Keratinocyte (primary cell): ENCODE results near the gene PTPRN2. TPM values are rescaled to one million over a fixed set of nuclear protein-coding genes. Genes with fewer than 3 reads are reported as not detected.

ENCODE experiments used
- DNase-seq: peaks from one replicate; pipeline ENCODE4 v3.0.0-alpha.2; 2011; ENCODE audit warnings: low read depth, missing footprints, low spot score
- FAIRE-seq: peaks from 2 replicates; lab custom pipeline; 2011; peaks lifted over from hg19 to GRCh38; lab: Jason Lieb, UNC
- H2AFZ ChIP-seq: 2 replicates; pipeline ENCODE4 v1.6.0; 2012; ENCODE audit warnings: low read length, control low read depth, inconsistent platforms; ENCODE audit not compliant: control insufficient read depth
- H3K27ac ChIP-seq: 2 replicates; pipeline ENCODE4 v1.5.1; 2011; ENCODE audit warnings: low read length; ENCODE audit not compliant: control insufficient read depth, insufficient read depth
- H3K27me3 ChIP-seq: 3 replicates; pipeline ENCODE4 v1.6.0; 2011; ENCODE audit warnings: low read length; ENCODE audit not compliant: control insufficient read depth, insufficient read depth; ENCODE audit errors: extremely low read depth
- H3K36me3 ChIP-seq, 2 experiments: 2 replicates in 1 of 2; 3 replicates in 1 of 2; pipeline ENCODE4 v1.5.1; 2011; ENCODE audit warnings: low read length in 2 of 2, mild to moderate bottlenecking in 1 of 2; ENCODE audit not compliant: control insufficient read depth in 2 of 2, insufficient read depth in 2 of 2; ENCODE audit errors: extremely low read depth in 1 of 2
- H3K4me1 ChIP-seq: 3 replicates; pipeline ENCODE4 v1.5.1; 2011; ENCODE audit warnings: low read length; ENCODE audit not compliant: control insufficient read depth, insufficient read depth; ENCODE audit errors: extremely low read depth
- H3K4me2 ChIP-seq: 3 replicates; pipeline ENCODE4 v1.6.0; 2011; ENCODE audit warnings: low read depth, low read length; ENCODE audit not compliant: control insufficient read depth, insufficient read depth; ENCODE audit errors: extremely low read depth
- H3K4me3 ChIP-seq, 3 experiments: fragments of 200-600 bp in 1 of 3; sonication (generic) in 1 of 3; 2 replicates in 2 of 3; 3 replicates in 1 of 3; pipeline ENCODE4 v1.5.1; 2011 to 2016; ENCODE audit warnings: low read length in 3 of 3, mild to moderate bottlenecking in 3 of 3, control low read depth in 2 of 3, inconsistent platforms in 1 of 3, low read depth in 1 of 3, mixed read lengths in 1 of 3, mixed run types in 1 of 3, moderate library complexity in 1 of 3; ENCODE audit not compliant: control insufficient read depth in 2 of 3, insufficient read depth in 2 of 3; ENCODE audit errors: extremely low read depth in 1 of 3
- H3K79me2 ChIP-seq: 2 replicates; pipeline ENCODE4 v1.6.0; 2012; ENCODE audit warnings: low read length; ENCODE audit not compliant: control insufficient read depth, insufficient read depth
- H3K9ac ChIP-seq: 3 replicates; pipeline ENCODE4 v1.6.0; 2011; ENCODE audit warnings: low read length; ENCODE audit not compliant: control insufficient read depth, insufficient read depth; ENCODE audit errors: extremely low read depth
- H3K9me1 ChIP-seq: 3 replicates; pipeline ENCODE4 v1.6.0; 2011; ENCODE audit warnings: low read length; ENCODE audit not compliant: control insufficient read depth, insufficient read depth; ENCODE audit errors: extremely low read depth
- H3K9me3 ChIP-seq: 2 replicates; pipeline ENCODE4 v1.5.1; 2012; ENCODE audit warnings: low read depth, low read length; ENCODE audit not compliant: control insufficient read depth
- H4K20me1 ChIP-seq: 3 replicates; pipeline ENCODE4 v1.6.0; 2011; ENCODE audit warnings: low read length; ENCODE audit not compliant: control insufficient read depth, insufficient read depth; ENCODE audit errors: extremely low read depth
- CTCF ChIP-seq, 3 experiments: IDR thresholded peaks in 1 of 3; conservative IDR thresholded peaks in 1 of 3; optimal IDR thresholded peaks in 1 of 3; 2 replicates in 2 of 3; 3 replicates in 1 of 3; pipeline versions ENCODE3 to v1.5.1; 2011; ENCODE audit warnings: low read length in 3 of 3, mild to moderate bottlenecking in 3 of 3, moderate library complexity in 2 of 3, control low read depth in 1 of 3, inconsistent platforms in 1 of 3; ENCODE audit not compliant: insufficient read depth in 2 of 3; ENCODE audit errors: extremely low read depth in 1 of 3
- EZH2 ChIP-seq: IDR thresholded peaks from one replicate; pipeline ENCODE4 v1.6.1; 2012; ENCODE audit warnings: inconsistent platforms, mild to moderate bottlenecking, low read length, moderate library complexity
- dilution Hi-C: fragments of 300-500 bp; cut with MboI; formaldehyde crosslinking; loops from one replicate; pipeline ENCODE4 v1.7.0; 2020; ENCODE audit warnings: low sequenced_read_pairs; ENCODE audit not compliant: extremely low pct_ligation_motif_present
- polyA plus RNA-seq, 5 experiments: library from polyadenylated mRNA; depleted of rRNA in 3 of 5; stranded (reverse) in 3 of 5; stranded (forward) in 1 of 5; unstranded in 1 of 5; fragments of >200 nt; gene quantifications; 1 replicate in 1 of 5; 2 replicates in 3 of 5; 3 replicates in 1 of 5; pipeline versions ENCODE4 v1.2.1 to v1.2.3, GENCODE V29; 2011 to 2012; ENCODE audit warnings: missing spikeins in 2 of 5, low read depth in 1 of 5, low replicate concordance in 1 of 5

PTPRN2 gene
- polyA plus RNA-seq, 1 donor (not counting 4 experiments of a cell fraction or from before 2014, with no cell fraction given): not detected

DNA sequence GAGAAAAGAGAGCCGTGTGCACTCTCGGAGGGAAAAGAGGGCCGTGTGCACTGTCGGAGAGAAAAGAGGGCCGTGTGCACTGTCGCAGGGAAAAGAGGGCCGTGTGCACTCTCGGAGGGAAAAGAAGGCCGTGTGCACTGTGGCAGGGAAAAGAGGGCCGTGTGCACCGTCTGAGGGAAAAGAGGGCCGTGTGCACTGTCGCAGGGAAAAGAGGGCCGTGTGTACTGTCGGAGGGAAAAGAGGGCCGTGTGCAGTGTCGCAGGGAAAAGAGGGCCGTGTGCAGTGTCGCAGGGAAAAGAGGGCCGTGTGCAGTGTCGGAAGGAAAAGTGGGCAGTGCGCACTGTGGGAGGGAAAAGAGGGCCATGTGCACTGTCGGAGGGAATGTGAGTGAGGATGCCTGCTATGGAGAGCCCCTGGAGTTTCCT is 1062.1 kb downstream of the PTPRN2 start:
- Histone ChIP-seq H3K4me1 (no peaks in the 10 kb centered on the region), H3K27ac (no peak overlapping the region), H3K9me3 (peaks cover 5% of the 10 kb centered on the region), H3K27me3 (no peaks in the 10 kb centered on the region), H3K36me3 (no peaks in the 10 kb centered on the region), H3K9me1 (no peaks in the 10 kb centered on the region), H3K4me3 (no peak overlapping the region), H3K4me2 (no peak overlapping the region), H3K9ac (no peak overlapping the region), H3K79me2 (no peaks in the 10 kb centered on the region), H2AFZ (no peak overlapping the region), H4K20me1 (no peaks in the 10 kb centered on the region)
- dilution Hi-C loops: no loop called here
- DNase-seq (no peak), FAIRE-seq (no peak)
- TF ChIP-seq CTCF (optimal IDR thresholded peaks at IDR 0.05 in 1 of 3, IDR thresholded peaks at IDR 0.05 in 1 of 3, conservative IDR thresholded peaks at IDR 0.05 in 1 of 3; ENCODE audit: extremely low read depth in 1 of 3, insufficient read depth in 2 of 3, low read length in 3 of 3): no peak
- no peak for TF ChIP-seq EZH2

GRCh38 chr7:157524731-157525130 is 1062.9 kb downstream of the PTPRN2 start:
- Histone ChIP-seq H3K79me2 (no peaks in the 10 kb centered on the region), H3K27me3 (no peaks in the 10 kb centered on the region), H3K27ac (no peak overlapping the region), H3K4me2 (no peak overlapping the region), H3K9ac (no peak overlapping the region), H3K4me1 (no peaks in the 10 kb centered on the region), H2AFZ (no peak overlapping the region), H3K36me3 (no peaks in the 10 kb centered on the region), H4K20me1 (no peaks in the 10 kb centered on the region), H3K4me3 (no peak overlapping the region), H3K9me3 (peaks cover 5% of the 10 kb centered on the region), H3K9me1 (no peaks in the 10 kb centered on the region)
- FAIRE-seq: no peak
- dilution Hi-C loops: no loop called here
- DNase-seq: no peak
- no peak for TF ChIP-seq CTCF (optimal IDR thresholded peaks at IDR 0.05 in 1 of 3, IDR thresholded peaks at IDR 0.05 in 1 of 3, conservative IDR thresholded peaks at IDR 0.05 in 1 of 3; ENCODE audit: extremely low read depth in 1 of 3, insufficient read depth in 2 of 3, low read length in 3 of 3)
- no peak for TF ChIP-seq EZH2
